ENCODE measurements around the gene PSMG2.

- no peak for TF ChIP-seq EZH2 (IDR thresholded peaks at IDR 0.05; ENCODE audit: borderline replicate concordance, insufficient read depth, low read length, poor library complexity, severe bottlenecking)
- TF ChIP-seq CTCF (IDR thresholded peaks at IDR 0.05; ENCODE audit: poor library complexity, severe bottlenecking), result no peak
- TF ChIP-seq TAF1 (IDR thresholded peaks at IDR 0.05; ENCODE audit: low read depth), result no peak
- TF ChIP-seq POLR2AphosphoS5 (IDR thresholded peaks at IDR 0.05), result no peak
- no peak for TF ChIP-seq MXI1 (conservative IDR thresholded peaks at IDR 0.05; ENCODE audit: poor library complexity, severe bottlenecking)
- no peak for TF ChIP-seq SMC3 (conservative IDR thresholded peaks at IDR 0.05; ENCODE audit: poor library complexity)
These were observed 51.7 kb downstream of the PSMG2 start for GRCh38 chr18:12754511-12754910.

Data from neural cell (in vitro differentiated cells).